Liver (tissue), 9 donors: ENCODE measurements around the gene MAPKAP1. TPM values are rescaled to one million over a fixed set of nuclear protein-coding genes. Genes with fewer than 3 reads are reported as not detected.
"Not testable (repeated sequence)": the region's sequence is repeated elsewhere in the genome, so short reads cannot be mapped to it uniquely, and the experiment has no call there.

Experiments used
- DNase-seq: peaks from one replicate; pipeline ENCODE4 v3.0.0-alpha.2; 2017; ENCODE audit warnings: low spot score
- H3K27ac ChIP-seq, 2 donors: one replicate each; pipeline ENCODE4 v1.7.0; 2013; ENCODE audit warnings: inconsistent platforms in 2 of 2, low read length in 2 of 2, control low read depth in 1 of 2, low read depth in 1 of 2, mild to moderate bottlenecking in 1 of 2
- H3K27me3 ChIP-seq, 4 donors: one replicate each; pipeline versions ENCODE4 v1.6.1 to v1.7.0; 2013; ENCODE audit warnings: low read length in 3 of 4, inconsistent platforms in 1 of 4, mild to moderate bottlenecking in 1 of 4, moderate library complexity in 1 of 4; ENCODE audit not compliant: control insufficient read depth in 4 of 4, insufficient read depth in 4 of 4
- H3K36me3 ChIP-seq, 4 donors: one replicate each; pipeline versions ENCODE4 v1.6.1 to v1.7.0; 2013; ENCODE audit warnings: low read length in 3 of 4, mild to moderate bottlenecking in 3 of 4, low read depth in 1 of 4, moderate library complexity in 1 of 4; ENCODE audit not compliant: control insufficient read depth in 4 of 4, insufficient read depth in 3 of 4
- H3K4me1 ChIP-seq, 4 donors: one replicate each; pipeline versions ENCODE4 v1.6.1 to v1.7.0; 2013; ENCODE audit warnings: low read length in 3 of 4, mild to moderate bottlenecking in 3 of 4, moderate library complexity in 1 of 4; ENCODE audit not compliant: control insufficient read depth in 4 of 4, insufficient read depth in 4 of 4
- H3K4me3 ChIP-seq, 3 donors: one replicate each; pipeline versions ENCODE4 v1.6.1 to v1.7.0; 2013; ENCODE audit warnings: low read length in 3 of 3, control low read depth in 1 of 3, low read depth in 1 of 3, mild to moderate bottlenecking in 1 of 3
- H3K9ac ChIP-seq, 2 donors: one replicate each; pipeline ENCODE4 v1.7.0; 2013; ENCODE audit warnings: low read length in 2 of 2, mild to moderate bottlenecking in 2 of 2, moderate library complexity in 2 of 2, control low read depth in 1 of 2, low read depth in 1 of 2
- H3K9me3 ChIP-seq, 4 donors: one replicate each; pipeline versions ENCODE4 v1.6.1 to v1.7.0; 2013; ENCODE audit warnings: low read length in 3 of 4; ENCODE audit not compliant: control insufficient read depth in 4 of 4
- ATF3 ChIP-seq: IDR thresholded peaks from 2 replicates; pipeline ENCODE4 v1.6.1; 2016; ENCODE audit warnings: antibody characterized with exemption
- EGR1 ChIP-seq, 2 donors: IDR thresholded peaks; 2 replicates each; pipeline ENCODE4 v1.6.1; 2016 to 2018; ENCODE audit warnings: antibody characterized with exemption in 2 of 2, low read depth in 2 of 2
- FOXA1 ChIP-seq: IDR thresholded peaks from 2 replicates; pipeline ENCODE4 v1.6.1; 2016; ENCODE audit warnings: antibody characterized with exemption
- FOXA2 ChIP-seq: IDR thresholded peaks from 2 replicates; pipeline ENCODE4 v1.6.1; 2016; ENCODE audit warnings: antibody characterized with exemption
- GABPA ChIP-seq, 2 donors: IDR thresholded peaks in 1 of 2; conservative IDR thresholded peaks in 1 of 2; 2 replicates each; pipeline ENCODE4 v1.6.1; 2016; ENCODE audit warnings: antibody characterized with exemption in 2 of 2, mild to moderate bottlenecking in 1 of 2, moderate library complexity in 1 of 2
- HNF4A ChIP-seq, 2 donors: conservative IDR thresholded peaks; 2 replicates each; pipeline ENCODE4 v1.6.1; 2016; ENCODE audit warnings: antibody characterized with exemption in 2 of 2, mild to moderate bottlenecking in 2 of 2
- HNF4G ChIP-seq: IDR thresholded peaks from 2 replicates; pipeline ENCODE4 v1.6.1; 2016; ENCODE audit warnings: antibody characterized with exemption
- NR2F2 ChIP-seq: IDR thresholded peaks from 2 replicates; pipeline ENCODE4 v1.6.1; 2016; ENCODE audit warnings: antibody characterized with exemption
- RAD21 ChIP-seq, 2 donors: IDR thresholded peaks; 2 replicates each; pipeline ENCODE4 v1.6.1; 2016; ENCODE audit warnings: antibody characterized with exemption in 2 of 2, mild to moderate bottlenecking in 2 of 2
- RXRA ChIP-seq, 2 donors: IDR thresholded peaks; 2 replicates each; pipeline ENCODE4 v1.6.1; 2017 to 2018; ENCODE audit warnings: antibody characterized with exemption in 2 of 2, mild to moderate bottlenecking in 1 of 2
- SP1 ChIP-seq: IDR thresholded peaks from 2 replicates; pipeline ENCODE4 v1.6.1; 2018; ENCODE audit warnings: antibody characterized with exemption, mild to moderate bottlenecking
- TAF1 ChIP-seq: conservative IDR thresholded peaks from 2 replicates; pipeline ENCODE4 v1.6.1; 2016; ENCODE audit warnings: antibody characterized with exemption, mild to moderate bottlenecking
- ZBTB33 ChIP-seq: IDR thresholded peaks from 2 replicates; pipeline ENCODE4 v1.6.1; 2016; ENCODE audit warnings: antibody characterized with exemption
- WGBS: extraction: QIAGEN DNeasy Blood & Tissue Kit; methylation state at CpG from one replicate; pipeline ENCODE4 v1.1.7; 2013; 5-methylcytosine and 5-hydroxymethylcytosine counted together
- polyA plus RNA-seq, 2 donors: library from polyadenylated mRNA; stranded (reverse) in 1 of 2; unstranded in 1 of 2; fragments of 200-250 nt in 1 of 2; fragments of >200 nt in 1 of 2; fragmentation: Nextera tagmentation in 1 of 2; extraction: Ambion mirVana in 1 of 2; gene quantifications; one replicate each; pipeline versions ENCODE4 v1.2.1 to v1.2.3, GENCODE V29; 2013 to 2015
- total RNA-seq, 2 donors: library from RNA; depleted of rRNA; stranded (reverse); fragments of >200 nt; gene quantifications; one replicate each; pipeline ENCODE4 v1.2.3, GENCODE V29; 2014
- TF ChIP-seq, protein P1 (sequence below): IDR thresholded peaks from 2 replicates; pipeline ENCODE4 v1.6.1; 2016; ENCODE audit warnings: antibody characterized with exemption
- TF ChIP-seq, protein P2 (sequence below): fragments of 150-350 bp; IDR thresholded peaks from 2 replicates; pipeline ENCODE4 v1.5.1; 2017; ENCODE audit warnings: improper control_type of control experiment, low read depth, low read length; ENCODE audit not compliant: missing input control
- donor health status: healthy.
- donor health status: healthy.
- donor health status: healthy.
- donor health status: healthy.
- donor health status: healthy.

MAPKAP1 gene
- total and polyA plus RNA-seq, 4 donors, result 23.6 to 55.9 (median 32.7) TPM

- no peak overlapping the region for H3K27ac ChIP-seq
- no peaks in the 10 kb centered on the region for H3K9me3 ChIP-seq
- no peaks in the 10 kb centered on the region for H3K4me1 ChIP-seq
- no peaks in the 10 kb centered on the region for H3K27me3 ChIP-seq
- H3K4me3 ChIP-seq, result no peak overlapping the region
- H3K9ac ChIP-seq, result no peak overlapping the region
- WGBS, result 89% methylated on average over 3 of the region's 3 CpGs
- TF ChIP-seq RXRA (IDR thresholded peaks at IDR 0.05), result no peak
- TF ChIP-seq, protein P1, sequence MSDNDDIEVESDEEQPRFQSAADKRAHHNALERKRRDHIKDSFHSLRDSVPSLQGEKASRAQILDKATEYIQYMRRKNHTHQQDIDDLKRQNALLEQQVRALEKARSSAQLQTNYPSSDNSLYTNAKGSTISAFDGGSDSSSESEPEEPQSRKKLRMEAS, result no peak
- no peak for TF ChIP-seq EGR1 (IDR thresholded peaks at IDR 0.05; ENCODE audit: low read depth in 2 of 2)
- TF ChIP-seq TAF1, result no peak
- TF ChIP-seq ZBTB33, result no peak
- TF ChIP-seq, protein P2, sequence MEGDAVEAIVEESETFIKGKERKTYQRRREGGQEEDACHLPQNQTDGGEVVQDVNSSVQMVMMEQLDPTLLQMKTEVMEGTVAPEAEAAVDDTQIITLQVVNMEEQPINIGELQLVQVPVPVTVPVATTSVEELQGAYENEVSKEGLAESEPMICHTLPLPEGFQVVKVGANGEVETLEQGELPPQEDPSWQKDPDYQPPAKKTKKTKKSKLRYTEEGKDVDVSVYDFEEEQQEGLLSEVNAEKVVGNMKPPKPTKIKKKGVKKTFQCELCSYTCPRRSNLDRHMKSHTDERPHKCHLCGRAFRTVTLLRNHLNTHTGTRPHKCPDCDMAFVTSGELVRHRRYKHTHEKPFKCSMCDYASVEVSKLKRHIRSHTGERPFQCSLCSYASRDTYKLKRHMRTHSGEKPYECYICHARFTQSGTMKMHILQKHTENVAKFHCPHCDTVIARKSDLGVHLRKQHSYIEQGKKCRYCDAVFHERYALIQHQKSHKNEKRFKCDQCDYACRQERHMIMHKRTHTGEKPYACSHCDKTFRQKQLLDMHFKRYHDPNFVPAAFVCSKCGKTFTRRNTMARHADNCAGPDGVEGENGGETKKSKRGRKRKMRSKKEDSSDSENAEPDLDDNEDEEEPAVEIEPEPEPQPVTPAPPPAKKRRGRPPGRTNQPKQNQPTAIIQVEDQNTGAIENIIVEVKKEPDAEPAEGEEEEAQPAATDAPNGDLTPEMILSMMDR, result no peak
- no peak for TF ChIP-seq HNF4A (conservative IDR thresholded peaks at IDR 0.05)
- TF ChIP-seq FOXA2, result no peak
- TF ChIP-seq GABPA (IDR thresholded peaks at IDR 0.05 in 1 of 2, conservative IDR thresholded peaks at IDR 0.05 in 1 of 2), result no peak
- DNase-seq, result no peak
- no peaks in the 10 kb centered on the region for H3K36me3 ChIP-seq
Observed at GRCh38 chr9:125694478-125694877, 12.5 kb downstream of the MAPKAP1 start.

- not testable (repeated sequence) for H3K4me1 ChIP-seq, H3K27ac ChIP-seq, H3K9ac ChIP-seq, H3K36me3 ChIP-seq, H3K4me3 ChIP-seq, DNase-seq, H3K27me3 ChIP-seq, H3K9me3 ChIP-seq
- 88% methylated on average over 10 of the region's 10 CpGs for WGBS
Observed at GRCh38 chr9:125693492-125693891, 13.5 kb downstream of the MAPKAP1 start.

GRCh38 chr9:125691869-125692268 lies 15.1 kb downstream of the MAPKAP1 start:
- Histone ChIP-seq H3K36me3 (no peaks in the 10 kb centered on the region), H3K27me3 (no peaks in the 10 kb centered on the region), H3K4me3 (no peak overlapping the region), H3K9me3 (no peaks in the 10 kb centered on the region), H3K4me1 (no peaks in the 10 kb centered on the region), H3K27ac (no peak overlapping the region), H3K9ac (no peak overlapping the region)
- 98% methylated on average over 2 of the region's 2 CpGs for WGBS
- TF ChIP-seq RAD21 (IDR thresholded peaks at IDR 0.05), result no peak
- TF ChIP-seq SP1, result no peak
- TF ChIP-seq GABPA (IDR thresholded peaks at IDR 0.05 in 1 of 2, conservative IDR thresholded peaks at IDR 0.05 in 1 of 2), result no peak
- no peak for TF ChIP-seq EGR1 (IDR thresholded peaks at IDR 0.05; ENCODE audit: low read depth in 2 of 2)
- no peak for TF ChIP-seq HNF4G
- no peak for TF ChIP-seq ATF3
- no peak for TF ChIP-seq FOXA1
- TF ChIP-seq NR2F2, result no peak
- TF ChIP-seq, protein P2, result no peak
- no peak for DNase-seq
